ENCODE results near the gene CLEC16A. TPM values are rescaled to one million over a fixed set of nuclear protein-coding genes. Genes with fewer than 3 reads are reported as not detected.

Gene CLEC16A
- polyA plus RNA-seq, 1 donor: 27.0 TPM

DNA sequence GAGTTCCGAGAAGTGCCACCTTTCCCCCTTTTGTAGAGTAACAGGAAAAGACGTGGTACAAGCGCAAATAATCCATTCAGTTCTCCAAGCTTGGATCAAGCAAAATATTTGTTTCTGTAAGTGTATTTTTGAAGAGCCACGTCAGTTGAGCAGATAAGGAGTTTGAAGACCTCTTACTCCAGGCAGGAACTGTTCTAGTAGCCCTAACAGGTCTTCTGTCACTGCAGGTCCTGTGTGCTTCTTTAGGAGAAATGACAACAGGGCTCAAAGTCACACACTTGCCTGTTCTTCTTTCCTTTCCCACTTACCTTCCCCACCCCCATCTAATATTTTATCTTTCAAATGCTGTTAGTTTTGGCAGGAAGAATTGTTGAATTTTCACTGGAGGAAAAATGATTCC lies 93.9 kb downstream of the CLEC16A start:
- DNase-seq: no peak

- DNase-seq: no peak
Observed at GRCh38 chr16:11038777-11039176, 94.4 kb downstream of the CLEC16A start.

- DNase-seq: no peak
Observed at GRCh38 chr16:11039726-11040125, 95.4 kb downstream of the CLEC16A start.

DNA sequence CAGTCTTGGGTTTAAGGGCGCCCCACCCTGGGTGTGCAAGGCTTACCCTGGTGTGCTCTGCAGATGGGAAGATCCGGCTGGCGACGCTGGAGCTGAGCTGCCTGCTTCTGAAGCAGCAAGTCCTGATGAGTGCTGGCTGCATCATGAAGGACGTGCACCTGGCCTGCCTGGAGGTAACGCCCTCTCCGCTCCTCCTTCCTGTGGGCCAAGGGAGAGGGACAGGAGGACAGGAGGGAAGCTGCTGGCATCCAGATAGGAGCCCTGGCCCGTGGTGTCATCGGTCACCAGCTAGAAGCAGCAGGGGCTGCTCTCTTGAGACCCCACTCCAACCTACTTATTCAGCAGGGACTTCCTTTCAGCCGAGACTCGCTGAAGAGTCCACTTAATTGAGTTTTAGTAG lies 97.8 kb downstream of the CLEC16A start:
- no peak for DNase-seq

GRCh38 chr16:11045441-11045840 lies 101.1 kb downstream of the CLEC16A start:
- no peak for DNase-seq

GRCh38 chr16:11045846-11046245 lies 101.5 kb downstream of the CLEC16A start:
- no peak for DNase-seq

- DNase-seq: no peak
Observed at GRCh38 chr16:11046382-11046931, 102.1 kb downstream of the CLEC16A start.

DNA sequence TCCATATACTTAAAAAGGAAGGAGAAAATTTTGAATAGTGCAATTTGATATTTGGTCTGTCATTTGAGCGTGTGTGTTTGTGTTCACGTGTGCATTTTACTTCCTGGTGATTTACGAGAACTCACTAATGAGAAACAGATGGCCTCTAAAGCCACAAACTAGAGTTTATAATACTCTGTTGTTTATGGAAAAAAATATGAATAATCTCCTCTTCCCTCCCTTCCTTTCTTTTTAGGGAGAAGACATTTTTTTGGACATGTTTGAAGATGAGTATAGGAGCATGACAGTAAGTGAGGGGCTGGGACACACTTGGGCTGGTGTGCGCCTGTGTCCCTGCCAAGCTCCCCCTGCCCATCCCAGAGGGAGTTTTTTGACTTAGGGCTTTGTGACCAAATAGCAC lies 102.7 kb downstream of the CLEC16A start:
- peak; percentile 64 for DNase-seq

- no peak for DNase-seq
Observed at GRCh38 chr16:11047939-11048800, 103.8 kb downstream of the CLEC16A start.

DNA sequence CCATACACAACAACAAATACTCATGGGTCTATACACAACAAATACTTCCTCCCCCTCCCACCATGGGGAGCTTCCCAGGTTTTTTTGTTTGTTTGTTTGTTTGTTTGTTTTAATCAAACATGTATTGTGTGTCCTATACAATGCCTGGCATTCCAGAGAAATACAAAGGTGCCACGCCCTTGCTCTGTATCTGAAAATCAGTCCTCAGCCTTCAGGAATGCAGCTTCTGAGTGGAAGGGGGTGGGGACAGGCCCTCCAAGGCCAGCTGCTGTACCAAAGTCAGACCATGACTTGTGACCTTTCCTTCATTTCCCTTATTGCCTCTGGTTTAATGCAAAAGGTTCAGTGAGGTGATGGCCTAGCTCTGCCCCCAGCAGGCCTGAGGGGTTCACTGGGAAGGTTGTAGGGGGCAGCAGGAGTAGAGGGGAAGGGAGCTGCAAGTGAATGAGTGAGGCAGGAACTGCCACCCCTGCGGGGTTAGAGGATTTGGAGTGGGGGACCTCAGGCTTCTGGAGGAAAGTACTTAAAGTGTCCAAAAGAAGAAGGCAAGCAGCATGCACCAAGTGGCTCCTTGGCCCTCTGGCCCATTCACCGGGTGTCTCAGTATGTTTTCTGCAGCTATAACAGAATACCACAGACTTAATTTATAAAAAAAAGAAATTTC lies 105.2 kb downstream of the CLEC16A start:
- DNase-seq: no peak

DNA sequence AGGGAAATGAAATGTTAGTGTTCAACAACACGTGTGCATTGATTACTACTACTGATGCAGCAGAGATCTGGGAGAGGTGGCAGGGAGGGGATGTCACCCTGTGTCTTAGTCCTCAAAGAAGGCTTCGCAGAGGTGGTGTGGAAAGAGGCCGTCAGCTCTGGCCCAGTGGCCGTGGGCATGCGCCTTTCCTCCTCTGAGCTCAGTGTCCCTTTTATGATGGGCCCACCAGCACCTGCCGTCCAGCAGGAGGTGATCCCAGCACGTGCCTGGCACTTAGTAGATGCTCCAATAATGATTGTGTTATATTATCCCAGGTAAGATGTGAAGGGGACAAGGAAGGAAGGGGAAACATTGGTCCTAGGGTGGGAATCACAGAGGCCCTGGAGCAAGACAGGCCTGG lies 106.2 kb downstream of the CLEC16A start:
- no peak for DNase-seq

DNA sequence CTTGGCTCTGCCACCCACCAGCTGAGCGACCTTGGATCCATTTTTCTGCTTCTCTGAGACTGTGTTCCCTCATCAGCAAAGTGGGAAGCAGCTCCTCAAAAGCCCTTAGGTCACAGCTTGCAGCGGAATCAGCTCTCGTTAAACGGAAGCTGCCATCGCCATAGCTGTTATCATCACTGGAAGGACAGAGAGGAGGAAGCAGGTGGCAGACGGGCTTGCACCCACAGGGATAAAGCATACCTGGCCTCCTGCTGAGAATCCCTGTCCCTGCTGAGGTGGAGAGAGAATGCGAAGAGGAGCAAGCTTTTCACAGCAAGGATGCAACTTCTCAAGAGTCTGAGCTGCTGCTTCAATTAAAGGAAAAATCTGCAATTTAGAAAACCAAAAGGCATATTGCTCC lies 106.6 kb downstream of the CLEC16A start:
- DNase-seq: no peak

- DNase-seq: no peak
Observed at GRCh38 chr16:11051430-11051829, 107.1 kb downstream of the CLEC16A start.

- DNase-seq: no peak
Observed at GRCh38 chr16:11051879-11052808, 107.8 kb downstream of the CLEC16A start.

- DNase-seq: no peak
Observed at GRCh38 chr16:11053916-11054460, 109.6 kb downstream of the CLEC16A start.

DNA sequence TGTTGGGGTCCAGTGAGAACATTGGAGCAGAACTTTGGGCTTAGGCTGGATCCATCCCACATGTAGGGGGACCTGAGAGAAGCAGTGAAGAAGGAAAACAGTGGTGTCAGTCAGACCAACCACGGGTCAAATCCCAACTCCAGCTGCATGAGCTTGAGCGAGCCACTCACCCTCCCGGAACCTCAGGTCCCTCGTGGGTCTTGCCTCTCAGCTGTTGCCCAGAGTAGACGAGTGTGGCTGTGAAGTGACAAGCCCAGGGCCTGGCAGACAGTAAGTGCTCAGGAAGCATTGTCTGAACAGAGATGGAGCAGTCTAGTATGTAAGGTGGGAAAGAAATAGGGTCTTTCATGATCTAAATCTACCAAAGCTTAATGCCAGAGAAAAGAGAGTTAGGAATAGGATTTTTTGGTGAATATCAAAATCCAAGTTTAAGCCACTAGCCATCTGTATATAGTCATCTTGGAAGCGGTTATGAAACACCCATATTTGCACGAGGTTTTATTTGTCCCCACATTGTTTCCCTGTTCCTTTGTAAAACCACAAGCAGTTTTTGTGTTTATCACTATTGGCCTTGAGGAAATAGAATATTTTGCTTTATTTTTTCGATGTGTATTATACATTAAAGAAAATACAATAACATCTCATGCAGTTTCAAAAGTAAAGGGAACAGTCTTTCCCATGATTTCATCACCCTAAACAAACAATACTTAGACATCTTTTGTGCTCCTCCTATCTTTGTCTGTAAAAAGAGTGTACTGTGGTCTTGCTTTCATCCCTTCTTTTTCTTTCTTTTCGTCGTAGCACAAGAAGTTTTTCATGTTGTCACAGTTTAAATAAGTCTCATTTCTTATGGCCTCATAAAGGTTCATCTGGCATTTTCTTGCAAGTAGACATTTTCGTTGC lies 112.0 kb downstream of the CLEC16A start:
- DNase-seq: no peak

DNA sequence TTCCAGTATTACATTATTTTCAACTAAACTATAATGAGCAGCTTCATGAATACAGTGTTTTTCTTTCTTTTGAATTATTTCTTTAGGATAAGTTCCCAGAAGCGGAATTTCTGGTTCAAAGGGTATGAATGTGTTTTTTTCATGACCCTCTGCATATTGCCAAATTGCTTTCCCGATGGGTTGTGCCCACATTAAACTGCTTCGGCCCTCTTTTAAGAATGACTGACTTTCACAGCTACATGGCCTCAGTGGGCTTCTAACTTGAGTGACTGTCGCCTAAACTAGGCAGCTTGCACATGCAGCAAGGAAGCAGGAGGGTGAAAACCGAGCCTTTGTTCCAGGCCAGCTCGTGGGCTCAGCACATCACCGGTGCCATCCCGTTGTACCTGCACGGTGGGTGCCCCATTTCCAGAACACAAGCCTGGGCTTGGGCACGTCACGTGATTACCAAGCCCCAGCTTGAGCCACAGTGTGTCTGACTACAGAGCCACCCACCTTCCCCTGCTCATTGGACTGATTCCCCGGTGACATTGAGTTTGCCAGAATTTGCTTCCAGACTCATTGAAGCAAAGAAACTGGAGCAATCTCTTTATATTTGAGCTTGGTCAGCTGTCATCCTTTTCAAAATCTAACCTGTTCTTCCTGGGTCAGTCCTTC lies 112.8 kb downstream of the CLEC16A start:
- DNase-seq: no peak

- no peak for DNase-seq
Observed at GRCh38 chr16:11057711-11058345, 113.5 kb downstream of the CLEC16A start.

- no peak for DNase-seq
Observed at GRCh38 chr16:11058832-11059231, 114.5 kb downstream of the CLEC16A start.

DNA sequence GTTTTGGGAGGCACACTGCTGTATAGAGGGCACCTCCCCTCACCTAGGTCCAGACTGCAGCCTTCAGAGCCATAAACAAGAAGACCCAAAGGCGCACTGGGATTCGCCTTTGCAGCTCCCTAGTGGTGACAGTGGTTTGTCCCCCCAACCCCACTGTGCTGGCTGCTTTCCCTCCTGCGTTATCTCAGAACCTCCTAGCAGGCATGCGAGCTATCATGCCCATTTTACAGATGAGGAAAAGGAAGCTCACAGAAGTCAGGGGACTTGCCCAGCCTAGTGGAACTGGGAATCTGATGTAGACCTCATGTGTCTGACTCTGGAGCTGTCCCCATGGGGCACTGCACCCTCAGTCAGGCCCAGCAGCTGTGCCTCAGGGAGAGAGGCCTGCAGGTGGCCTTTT lies 115.2 kb downstream of the CLEC16A start:
- no peak for DNase-seq
